ENCODE data around the gene NRDE2. TPM values are rescaled to one million over a fixed set of nuclear protein-coding genes. Genes with fewer than 3 reads are reported as not detected.

Gene NRDE2
- total RNA-seq, 2 donors from 2014 or later, result 18.8 to 21.5 TPM

DNA sequence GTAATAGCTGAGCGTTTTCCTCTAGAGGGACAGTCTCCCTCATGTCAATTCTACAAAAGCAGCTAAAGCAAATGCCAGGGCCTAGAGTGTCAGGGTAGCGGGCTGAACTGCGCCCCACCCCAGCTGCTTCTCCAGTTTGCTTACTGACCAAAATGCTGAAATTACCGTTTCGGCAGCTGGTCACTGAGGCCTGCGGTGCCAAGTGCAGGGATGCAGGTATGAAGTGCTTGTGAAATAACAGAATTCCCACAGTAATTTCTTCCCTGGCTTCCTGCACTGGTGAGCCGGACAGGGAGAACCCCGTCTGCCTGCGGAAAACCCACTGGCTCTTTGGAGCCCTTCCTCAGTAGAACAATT is 56.3 kb downstream of the NRDE2 start:
- H3K4me3 ChIP-seq, result no peak overlapping the region
- TF ChIP-seq POLR2A (IDR thresholded peaks at IDR 0.05) (no peak), POLR2AphosphoS5 (IDR thresholded peaks at IDR 0.05) (no peak)
- TF ChIP-seq, protein P1, sequence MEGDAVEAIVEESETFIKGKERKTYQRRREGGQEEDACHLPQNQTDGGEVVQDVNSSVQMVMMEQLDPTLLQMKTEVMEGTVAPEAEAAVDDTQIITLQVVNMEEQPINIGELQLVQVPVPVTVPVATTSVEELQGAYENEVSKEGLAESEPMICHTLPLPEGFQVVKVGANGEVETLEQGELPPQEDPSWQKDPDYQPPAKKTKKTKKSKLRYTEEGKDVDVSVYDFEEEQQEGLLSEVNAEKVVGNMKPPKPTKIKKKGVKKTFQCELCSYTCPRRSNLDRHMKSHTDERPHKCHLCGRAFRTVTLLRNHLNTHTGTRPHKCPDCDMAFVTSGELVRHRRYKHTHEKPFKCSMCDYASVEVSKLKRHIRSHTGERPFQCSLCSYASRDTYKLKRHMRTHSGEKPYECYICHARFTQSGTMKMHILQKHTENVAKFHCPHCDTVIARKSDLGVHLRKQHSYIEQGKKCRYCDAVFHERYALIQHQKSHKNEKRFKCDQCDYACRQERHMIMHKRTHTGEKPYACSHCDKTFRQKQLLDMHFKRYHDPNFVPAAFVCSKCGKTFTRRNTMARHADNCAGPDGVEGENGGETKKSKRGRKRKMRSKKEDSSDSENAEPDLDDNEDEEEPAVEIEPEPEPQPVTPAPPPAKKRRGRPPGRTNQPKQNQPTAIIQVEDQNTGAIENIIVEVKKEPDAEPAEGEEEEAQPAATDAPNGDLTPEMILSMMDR (IDR thresholded peaks at IDR 0.05), result no peak
- no peaks in the 10 kb centered on the region for H3K4me1 ChIP-seq (replicated peaks)
- 84% methylated on average over 9 of the region's 9 CpGs for WGBS
- intact Hi-C loops (cut with DNase I), result no loop called here
- no peaks in the 10 kb centered on the region for H3K27me3 ChIP-seq (replicated peaks; ENCODE audit: insufficient read depth)
- no peaks in the 10 kb centered on the region for H3K9me3 ChIP-seq
- DNase-seq (ENCODE audit: low spot score), result no peak
- no peak overlapping the region for H3K27ac ChIP-seq
- H3K36me3 ChIP-seq, result peaks cover 0 to 6% of the 10 kb centered on the region in 2 donors

DNA sequence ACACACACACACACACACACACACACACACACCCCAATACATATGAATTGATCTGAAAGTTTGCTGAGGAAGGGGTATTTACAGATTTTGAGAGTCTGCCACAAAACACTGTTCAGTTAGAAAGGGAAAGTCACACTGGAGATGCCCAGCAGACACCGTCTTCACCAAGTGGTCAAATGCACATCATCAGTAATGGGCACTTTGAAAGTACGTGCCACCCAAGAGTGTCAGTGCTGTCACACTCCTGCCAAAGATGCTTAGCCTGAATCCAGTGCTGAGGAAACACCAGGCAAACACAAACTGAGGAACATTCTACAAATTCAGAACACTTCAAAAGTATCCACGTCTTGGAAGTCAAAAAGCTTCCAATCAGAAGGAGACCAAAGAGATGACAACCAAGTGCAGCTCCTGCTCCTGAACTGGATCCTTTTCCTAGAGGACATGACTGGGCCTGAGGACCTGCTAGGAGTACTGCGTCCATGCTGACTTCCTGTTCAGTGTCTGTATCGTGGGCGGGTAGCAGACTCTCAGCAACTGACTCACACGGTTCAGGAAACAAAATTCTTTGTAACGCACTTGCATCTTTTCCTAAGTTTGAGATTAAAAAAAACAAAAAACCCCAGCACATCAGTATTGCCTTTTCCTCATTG is 56.8 kb downstream of the NRDE2 start:
- Histone ChIP-seq H3K27me3 (replicated peaks; ENCODE audit: insufficient read depth) (no peaks in the 10 kb centered on the region), H3K4me1 (replicated peaks) (no peaks in the 10 kb centered on the region), H3K27ac (no peak overlapping the region), H3K4me3 (no peak overlapping the region), H3K9me3 (no peaks in the 10 kb centered on the region), H3K36me3 (peaks cover 0 to 6% of the 10 kb centered on the region in 2 donors)
- intact Hi-C loops (cut with DNase I), result no loop called here
- no peak for TF ChIP-seq POLR2A (IDR thresholded peaks at IDR 0.05)
- DNase-seq (ENCODE audit: low spot score), result no peak
- WGBS, result 66% methylated on average over 8 of the region's 8 CpGs

- WGBS, result 71% methylated on average over 9 of the region's 9 CpGs
- TF ChIP-seq POLR2AphosphoS5 (IDR thresholded peaks at IDR 0.05) (no peak), POLR2A (IDR thresholded peaks at IDR 0.05) (no peak)
- TF ChIP-seq, protein P1 (IDR thresholded peaks at IDR 0.05), result no peak
- Histone ChIP-seq H3K27ac (no peak overlapping the region), H3K9me3 (no peaks in the 10 kb centered on the region), H3K4me3 (no peak overlapping the region), H3K36me3 (peaks cover 0 to 6% of the 10 kb centered on the region in 2 donors), H3K27me3 (replicated peaks; ENCODE audit: insufficient read depth) (no peaks in the 10 kb centered on the region), H3K4me1 (replicated peaks) (no peaks in the 10 kb centered on the region)
- DNase-seq (ENCODE audit: low spot score), result no peak
- intact Hi-C loops (cut with DNase I), result no loop called here
Measured at GRCh38 chr14:90274019-90274418, 57.7 kb downstream of the NRDE2 start.

DNA sequence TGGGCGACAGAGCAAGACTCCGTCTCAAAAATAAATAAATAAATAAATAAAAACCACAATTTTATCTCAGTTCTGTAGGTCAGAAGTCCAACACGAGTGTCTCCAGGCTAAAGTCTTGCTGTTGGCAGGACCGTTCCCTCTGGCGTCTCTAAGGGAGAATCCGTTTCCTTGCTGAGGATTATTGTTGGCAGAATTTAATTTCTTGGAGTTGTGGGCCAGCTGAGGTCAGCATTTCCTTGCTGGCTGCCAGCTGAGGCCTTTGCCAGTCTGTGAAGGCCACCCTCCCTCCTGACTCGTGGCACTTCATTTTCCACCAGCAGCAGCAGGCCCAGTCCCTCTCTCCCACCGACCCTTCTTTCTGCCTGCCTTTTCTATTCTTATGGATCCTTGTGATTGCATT is 58.2 kb downstream of the NRDE2 start:
- TF ChIP-seq, protein P1 (IDR thresholded peaks at IDR 0.05), result no peak
- TF ChIP-seq POLR2A (IDR thresholded peaks at IDR 0.05), result no peak
- no peak for TF ChIP-seq POLR2AphosphoS5 (IDR thresholded peaks at IDR 0.05)
- DNase-seq (ENCODE audit: low spot score), result no peak
- no peaks in the 10 kb centered on the region for H3K9me3 ChIP-seq
- H3K27ac ChIP-seq, result no peak overlapping the region
- H3K4me3 ChIP-seq, result no peak overlapping the region
- intact Hi-C loops (cut with DNase I), result no loop called here
- 68% methylated on average over 8 of the region's 8 CpGs for WGBS
- peaks cover 0 to 3% of the 10 kb centered on the region in 2 donors for H3K36me3 ChIP-seq
- no peaks in the 10 kb centered on the region for H3K27me3 ChIP-seq (replicated peaks; ENCODE audit: insufficient read depth)
- no peaks in the 10 kb centered on the region for H3K4me1 ChIP-seq (replicated peaks)

DNA sequence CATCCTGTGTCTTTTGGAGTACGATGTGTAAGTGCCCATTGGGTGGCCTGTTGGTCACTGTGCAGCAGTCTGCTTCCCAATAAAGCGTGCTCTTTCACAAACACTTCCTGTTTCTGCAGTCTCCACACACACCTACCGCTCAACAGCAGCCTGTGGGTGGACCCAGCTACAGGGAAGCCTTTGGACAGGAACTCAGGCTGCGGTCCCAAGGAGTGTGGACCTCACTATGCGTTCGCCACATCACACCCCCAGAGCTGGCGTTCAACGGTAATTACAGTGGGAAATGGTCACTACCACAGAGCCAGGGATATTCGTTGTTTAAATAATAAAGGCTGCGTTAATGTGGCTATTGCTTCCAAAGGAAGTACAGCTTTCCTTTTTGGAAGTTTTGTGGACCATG is 59.2 kb downstream of the NRDE2 start:
- no peaks in the 10 kb centered on the region for H3K4me1 ChIP-seq (replicated peaks)
- no peaks in the 10 kb centered on the region for H3K9me3 ChIP-seq
- no peak for TF ChIP-seq POLR2A (IDR thresholded peaks at IDR 0.05)
- no peak for TF ChIP-seq POLR2AphosphoS5 (IDR thresholded peaks at IDR 0.05)
- TF ChIP-seq, protein P1 (IDR thresholded peaks at IDR 0.05), result no peak
- H3K36me3 ChIP-seq, result no peaks in the 10 kb centered on the region
- DNase-seq (ENCODE audit: low spot score), result no peak
- no peak overlapping the region for H3K27ac ChIP-seq
- H3K4me3 ChIP-seq, result no peak overlapping the region
- intact Hi-C loops (cut with DNase I), result no loop called here
- no peaks in the 10 kb centered on the region for H3K27me3 ChIP-seq (replicated peaks; ENCODE audit: insufficient read depth)
- WGBS, result 73% methylated on average over 10 of the region's 10 CpGs
